Inflammatory macrophage (primary cell): ENCODE results near the gene C2.

Experiments
- DNase-seq, 2 donors: peaks; one replicate each; pipeline ENCODE4 v3.0.0-alpha.2; 2020 to 2022
- total RNA-seq, 18 experiments: gene quantifications; one replicate each; lab custom pipeline; 2026; ENCODE audit warnings: mixed read lengths in 6 of 18, inconsistent platforms in 2 of 18; lab: John Stamatoyannopoulos, UW

Gene C2
- total RNA-seq: 3.5 to 12.2 (median 5.5) reads per million in 18 experiments

GRCh38 chr6:31927242-31927862, at the start of gene C2:
Gene C2 (plus strand): TSS chr6:31927717. CDS start chr6:31927753, 36 bp downstream.
- DNase-seq: peak in 1 of 2 donors; percentile 5

- no peak for DNase-seq
Observed at GRCh38 chr6:31878222-31878621, 49.3 kb upstream of the C2 start.

GRCh38 chr6:31878726-31879125, 48.8 kb upstream of the C2 start, which contains the start of gene SLC44A4:
Gene SLC44A4 (minus strand): TSS chr6:31878997. CDS start chr6:31878980, 17 bp downstream.
- DNase-seq: no peak

GRCh38 chr6:31879143-31879542, 48.4 kb upstream of the C2 start:
- no peak for DNase-seq

- no peak for DNase-seq
Observed at GRCh38 chr6:31879901-31880300, 47.6 kb upstream of the C2 start.

GRCh38 chr6:31880616-31881015, 46.9 kb upstream of the C2 start:
- DNase-seq: no peak

GRCh38 chr6:31881136-31881859, 46.2 kb upstream of the C2 start:
- DNase-seq: peak in 1 of 2 donors; percentile 28

- no peak for DNase-seq
Observed at GRCh38 chr6:31882344-31882743, 45.2 kb upstream of the C2 start.

- no peak for DNase-seq
Observed at GRCh38 chr6:31883676-31884075, 43.8 kb upstream of the C2 start.

- no peak for DNase-seq
Observed at GRCh38 chr6:31884528-31885035, 42.9 kb upstream of the C2 start.

GRCh38 chr6:31886541-31886991, 41.0 kb upstream of the C2 start:
- no peak for DNase-seq

GRCh38 chr6:31887173-31888007, 40.1 kb upstream of the C2 start:
- DNase-seq: no peak

- DNase-seq: peak in 1 of 2 donors; percentile 20
Observed at GRCh38 chr6:31888276-31889258, 39.0 kb upstream of the C2 start.

- no peak for DNase-seq
Observed at GRCh38 chr6:31889331-31889972, 38.1 kb upstream of the C2 start.

- no peak for DNase-seq
Observed at GRCh38 chr6:31892821-31893220, 34.7 kb upstream of the C2 start.

- DNase-seq: no peak
Observed at GRCh38 chr6:31896493-31896855, 31.0 kb upstream of the C2 start.

- DNase-seq: no peak
Observed at GRCh38 chr6:31896856-31897611, 30.5 kb upstream of the C2 start.

GRCh38 chr6:31897612-31898382, 29.7 kb upstream of the C2 start, which contains the start of gene EHMT2:
Gene EHMT2 (minus strand): TSS chr6:31897698. CDS start chr6:31897677, 21 bp downstream.
- DNase-seq: peak; percentile 81 to 89

- DNase-seq: peak in 1 of 2 donors; percentile 16
Observed at GRCh38 chr6:31898383-31899011, 29.0 kb upstream of the C2 start.
